K562 (cell line): ENCODE measurements around the gene TBC1D10A. TPM values are rescaled to one million over a fixed set of nuclear protein-coding genes. Genes with fewer than 3 reads are reported as not detected.

Source experiments
- ATAC-seq: fragments of 200-7000 bp; cut with Tn5 transposase; 3 replicates; pipeline ENCODE4 v1.9.1; 2020; ENCODE audit warnings: moderate library complexity
- BruUV-seq: library from RNA; stranded (reverse); fragments of 400-500 nt; replicated peaks from 2 replicates; lab custom pipeline; 2021; lab: Mats Ljungman, UMichigan
- CTCF ChIA-PET: fragments of 300-600 bp; formaldehyde crosslinking; extraction: SDS; loops from one replicate; lab custom pipeline; 2021; ENCODE audit warnings: low intra/inter-chr PET ratio; lab: Yijun Ruan, JAX
- POLR2A ChIA-PET: fragments of 300-600, 350-650 bp; sonication (Branson Sonifier 250); formaldehyde crosslinking; extraction: SDS; loops from one replicate; lab custom pipeline; 2021; ENCODE audit warnings: antibody characterized with exemption, inconsistent platforms; lab: Yijun Ruan, JAX
- DNase-seq, 4 experiments: peaks; one replicate each; pipeline versions ENCODE4 v3.0.0 to v3.0.0-alpha.2; 2011 to 2018; ENCODE audit warnings: low spot score in 3 of 4, mixed read lengths in 3 of 4; ENCODE audit errors: extremely low read depth in 1 of 4
- FAIRE-seq: peaks from 2 replicates; lab custom pipeline; 2011; peaks lifted over from hg19 to GRCh38; lab: Jason Lieb, UNC
- H2AFZ ChIP-seq: 2 replicates; pipeline ENCODE4 v1.6.0; 2011; ENCODE audit warnings: low read depth, low read length, control low read depth, inconsistent platforms
- H3K27ac ChIP-seq: fragments of 200-600 bp; 3 replicates; pipeline ENCODE4 v1.8.0; 2011; ENCODE audit warnings: low read depth, mild to moderate bottlenecking, control low read depth, inconsistent platforms, low read length, moderate library complexity, mixed read lengths; ENCODE audit errors: extremely low read depth
- H3K27me3 ChIP-seq, 2 experiments: fragments of 300-600 bp in 1 of 2; 2 replicates in 1 of 2; 3 replicates in 1 of 2; pipeline versions ENCODE4 v1.6.0 to v1.8.0; 2011; ENCODE audit warnings: inconsistent platforms in 2 of 2, low read length in 2 of 2, mild to moderate bottlenecking in 1 of 2, mixed read lengths in 1 of 2, moderate library complexity in 1 of 2; ENCODE audit not compliant: control insufficient read depth in 2 of 2, insufficient read depth in 2 of 2
- H3K36me3 ChIP-seq: fragments of 300-600 bp; 3 replicates; pipeline ENCODE4 v1.8.0; 2011; ENCODE audit warnings: mild to moderate bottlenecking, low read length, inconsistent platforms; ENCODE audit not compliant: control insufficient read depth, insufficient read depth
- H3K4me1 ChIP-seq, 2 experiments: fragments of 200-600 bp in 1 of 2; replicated peaks in 1 of 2; 2 replicates in 1 of 2; 3 replicates in 1 of 2; pipeline versions ENCODE4 v1.5.1 to v1.8.0; 2011; ENCODE audit warnings: inconsistent platforms in 2 of 2, low read length in 2 of 2, mild to moderate bottlenecking in 1 of 2, mixed read lengths in 1 of 2, moderate library complexity in 1 of 2; ENCODE audit not compliant: control insufficient read depth in 2 of 2, insufficient read depth in 2 of 2
- H3K4me2 ChIP-seq: 2 replicates; pipeline ENCODE4 v1.6.1; 2011; ENCODE audit warnings: low read length, control low read depth, inconsistent platforms, mixed read lengths; ENCODE audit not compliant: insufficient read depth
- H3K4me3 ChIP-seq: fragments of 200-600 bp; sonication (generic), shearing (Covaris generic); 2 replicates; pipeline ENCODE4 v1.5.1; 2016; ENCODE audit warnings: control low read depth, inconsistent platforms
- H3K79me2 ChIP-seq: fragments of 200-600 bp; 3 replicates; pipeline ENCODE4 v1.8.0; 2011; ENCODE audit warnings: low read length, inconsistent platforms; ENCODE audit not compliant: control insufficient read depth, insufficient read depth
- H3K9ac ChIP-seq, 2 experiments: 2 replicates each; pipeline versions ENCODE4 v1.6.0 to v1.6.1; 2011; ENCODE audit warnings: low read depth in 2 of 2, low read length in 2 of 2, control low read depth in 1 of 2, inconsistent platforms in 1 of 2, mild to moderate bottlenecking in 1 of 2, mixed read lengths in 1 of 2; ENCODE audit not compliant: insufficient read depth in 1 of 2
- H3K9me1 ChIP-seq: one replicate; pipeline ENCODE4 v1.6.0; 2011; ENCODE audit warnings: inconsistent platforms, mild to moderate bottlenecking, low read length, moderate library complexity; ENCODE audit not compliant: control insufficient read depth, insufficient read depth
- H3K9me3 ChIP-seq: replicated peaks from 2 replicates; pipeline ENCODE4 v1.5.1; 2011; ENCODE audit warnings: low read depth, low read length, inconsistent platforms; ENCODE audit not compliant: control insufficient read depth, insufficient read depth
- H4K20me1 ChIP-seq: replicated peaks from 2 replicates; pipeline ENCODE4 v1.6.1; 2011; ENCODE audit warnings: low read length, inconsistent platforms, mixed read lengths; ENCODE audit not compliant: control insufficient read depth, insufficient read depth
- CHD2 ChIP-seq: IDR thresholded peaks from 2 replicates; pipeline ENCODE4 v1.6.1; 2011; ENCODE audit warnings: low read depth, low read length
- FIP1L1 ChIP-seq: fragments of 200-400 bp; formaldehyde crosslinking; IDR thresholded peaks from 2 replicates; pipeline ENCODE4 v1.6.1; 2018; ENCODE audit warnings: mild to moderate bottlenecking, low read depth, low read length; ENCODE audit not compliant: poor library complexity, severe bottlenecking
- MEF2D ChIP-seq: conservative IDR thresholded peaks from 2 replicates; pipeline ENCODE4 v1.6.1; 2016; ENCODE audit warnings: low read depth, missing genetic modification characterization, missing compliant biosample characterization
- NFE2L1 ChIP-seq: fragments of 450-650 bp; IDR thresholded peaks from 2 replicates; pipeline ENCODE4 v1.6.1; 2016; ENCODE audit warnings: missing genetic modification characterization, low read depth, mild to moderate bottlenecking, missing compliant biosample characterization, moderate library complexity, borderline replicate concordance
- POLR2AphosphoS2 ChIP-seq: IDR thresholded peaks from 2 replicates; pipeline ENCODE4 v1.6.1; 2012; ENCODE audit warnings: low read length, improper control_type of control experiment
- POLR3G ChIP-seq: IDR thresholded peaks from 2 replicates; pipeline ENCODE4 v1.6.1; 2011; ENCODE audit not compliant: insufficient read length, insufficient replicate concordance; ENCODE audit errors: extremely low read depth
- SUPT5H ChIP-seq: fragments of 450-650 bp; IDR thresholded peaks from 2 replicates; pipeline ENCODE4 v1.6.1; 2016
- TCFL5 ChIP-seq: fragments of 250-450 bp; sonication (Bioruptor Pico); conservative IDR thresholded peaks from 2 replicates; pipeline ENCODE4 v1.6.1; 2021; ENCODE audit warnings: mild to moderate bottlenecking, moderate library complexity, matching md5 sums
- XRCC3 ChIP-seq: fragments of 450-650 bp; IDR thresholded peaks from 2 replicates; pipeline ENCODE4 v1.6.1; 2017; ENCODE audit warnings: mild to moderate bottlenecking, moderate library complexity
- WGBS: fragments of 100-300 bp; shearing (Covaris generic); methylation state at CpG from one replicate; pipeline ENCODE4 v1.1.6; 2016; ENCODE audit warnings: low coverage, mixed read lengths; ENCODE audit not compliant: insufficient coverage; ENCODE audit errors: missing lambda C conversion rate; 5-methylcytosine and 5-hydroxymethylcytosine counted together
- in situ Hi-C: fragments of 300-500 bp; cut with MboI; formaldehyde crosslinking; loops from 4 replicates; pipeline ENCODE4 v1.15.0; 2018; ENCODE audit warnings: inconsistent platforms, mixed read lengths
- intact Hi-C: fragments of 100-400 bp; cut with micrococcal nuclease; formaldehyde crosslinking; loops from 2 replicates; pipeline ENCODE4 v1.14.2; 2022
- polyA plus RNA-seq, 8 experiments: library from polyadenylated mRNA; depleted of rRNA in 4 of 8; stranded (reverse) in 5 of 8; unstranded in 3 of 8; fragments of >200 nt; fragmentation: Nextera tagmentation in 2 of 8; fragmentation: Illumina TruSeq in 1 of 8; extraction: Ambion mirVana in 2 of 8; extraction: Trizol in 1 of 8; gene quantifications; 2 replicates each; pipeline versions ENCODE4 v1.2.1 to v1.2.3, GENCODE V29; 2011 to 2014; ENCODE audit warnings: inconsistent platforms in 1 of 8, missing spikeins in 1 of 8
- total RNA-seq, 7 experiments: library from RNA; depleted of rRNA in 6 of 7; stranded (reverse); fragments of >200 nt in 6 of 7; fragmentation: Illumina TruSeq in 2 of 7; extraction: Trizol in 2 of 7; gene quantifications; 2 replicates each; pipeline versions ENCODE4 v1.2.1 to v1.2.3, GENCODE V29; 2011 to 2021; ENCODE audit warnings: low replicate concordance in 1 of 7
- TF ChIP-seq, protein P1 (sequence below): fragments of 250-450 bp; sonication (Bioruptor Pico); IDR thresholded peaks from 2 replicates; pipeline ENCODE4 v1.8.0; 2022; ENCODE audit warnings: inconsistent platforms
- TF ChIP-seq, protein P2 (sequence below): IDR thresholded peaks from 3 replicates; pipeline ENCODE4 v1.6.1; 2011; ENCODE audit warnings: borderline replicate concordance, mild to moderate bottlenecking, moderate library complexity; ENCODE audit not compliant: insufficient read length; ENCODE audit errors: extremely low read depth

The TBC1D10A gene
- total and polyA plus RNA-seq, 9 of the 15 experiments (the other 6 are each of a cell fraction or from before 2014, with no cell fraction given) = 0.13 to 10.4 (median 4.6) TPM

DNA sequence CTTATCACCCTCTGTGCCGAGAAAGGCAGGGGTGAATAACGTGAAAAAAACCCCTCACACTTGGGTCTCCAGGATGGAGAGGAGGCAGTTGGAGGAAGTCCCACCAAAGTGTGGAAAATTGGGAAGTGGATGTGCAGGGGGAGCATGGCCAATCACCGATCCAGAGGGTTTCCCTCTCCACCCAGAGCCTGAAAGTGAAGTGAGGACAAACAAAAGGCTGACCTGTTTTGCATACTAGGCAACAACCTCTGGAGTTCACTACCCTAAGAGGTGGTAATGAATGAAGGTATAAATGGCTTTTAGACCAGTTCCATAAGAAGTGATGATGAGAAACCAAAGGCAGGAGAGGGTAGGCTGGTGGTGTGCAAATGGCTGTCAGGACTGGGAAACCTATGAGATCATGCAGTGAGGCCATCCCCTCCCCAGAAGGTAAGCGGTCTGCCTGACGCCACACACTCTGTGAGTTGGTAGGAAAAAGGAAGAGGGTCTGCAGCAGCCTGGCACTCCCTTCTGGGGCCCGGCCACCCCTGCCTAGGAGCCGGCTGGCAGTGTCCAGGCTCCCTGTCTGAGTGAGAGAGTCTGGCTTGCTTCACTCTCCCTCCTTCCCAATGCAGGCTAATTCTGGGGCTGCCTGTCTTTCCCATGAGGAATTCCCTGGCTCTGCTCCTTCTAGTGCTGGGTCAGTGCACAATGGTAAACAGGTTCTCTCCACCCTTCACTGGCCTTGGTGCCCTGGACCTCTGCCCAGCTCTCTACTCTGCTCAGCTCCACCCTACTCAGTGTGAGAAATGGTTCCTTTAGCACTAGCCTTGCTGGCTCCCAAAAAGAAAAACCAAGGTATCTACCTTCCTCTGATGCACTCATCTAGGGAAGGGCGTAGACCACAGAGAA lies 15.6 kb downstream of the TBC1D10A start:
- no peak for ATAC-seq
- CTCF ChIA-PET = no interaction called here
- H2AFZ ChIP-seq = no peak overlapping the region
- no peaks in the 10 kb centered on the region for H3K27me3 ChIP-seq
- POLR2A ChIA-PET = interaction anchor here (0.6 to 1.6 kb wide), 3 partner anchors 15 to 17 kb away, joined by 3 to 4 read pairs (median 4); no protein-coding TSS in a partner anchor
- intact Hi-C loops = no loop called here
- FAIRE-seq = no peak
- 66% methylated on average over 6 of the region's 8 CpGs for WGBS
- H3K4me1 ChIP-seq = peaks cover 10 to 41% of the 10 kb centered on the region in 2 experiments
- in situ Hi-C loops = no loop called here
- no peak overlapping the region for H3K27ac ChIP-seq
- H3K9ac ChIP-seq = no peak overlapping the region; a peak in 1 of 4 replicates
- peaks cover 4% of the 10 kb centered on the region; the same call in 1 of the 2 replicates for H4K20me1 ChIP-seq
- no peak overlapping the region for H3K4me3 ChIP-seq
- peaks cover 1% of the 10 kb centered on the region for H3K79me2 ChIP-seq
- H3K9me3 ChIP-seq = no peaks in the 10 kb centered on the region
- no peak overlapping the region for H3K4me2 ChIP-seq
- no peaks in the 10 kb centered on the region for H3K36me3 ChIP-seq
- no peak for DNase-seq
- no peaks in the 10 kb centered on the region for H3K9me1 ChIP-seq
- BruUV-seq = no TSS peak
- TF ChIP-seq MEF2D (tag) (no peak), FIP1L1 (no peak), CHD2 (no peak), TCFL5 (no peak), POLR2AphosphoS2 (no peak), XRCC3 (no peak), POLR3G (no peak), NFE2L1 (tag) (no peak), SUPT5H (no peak)
- TF ChIP-seq, protein P1, sequence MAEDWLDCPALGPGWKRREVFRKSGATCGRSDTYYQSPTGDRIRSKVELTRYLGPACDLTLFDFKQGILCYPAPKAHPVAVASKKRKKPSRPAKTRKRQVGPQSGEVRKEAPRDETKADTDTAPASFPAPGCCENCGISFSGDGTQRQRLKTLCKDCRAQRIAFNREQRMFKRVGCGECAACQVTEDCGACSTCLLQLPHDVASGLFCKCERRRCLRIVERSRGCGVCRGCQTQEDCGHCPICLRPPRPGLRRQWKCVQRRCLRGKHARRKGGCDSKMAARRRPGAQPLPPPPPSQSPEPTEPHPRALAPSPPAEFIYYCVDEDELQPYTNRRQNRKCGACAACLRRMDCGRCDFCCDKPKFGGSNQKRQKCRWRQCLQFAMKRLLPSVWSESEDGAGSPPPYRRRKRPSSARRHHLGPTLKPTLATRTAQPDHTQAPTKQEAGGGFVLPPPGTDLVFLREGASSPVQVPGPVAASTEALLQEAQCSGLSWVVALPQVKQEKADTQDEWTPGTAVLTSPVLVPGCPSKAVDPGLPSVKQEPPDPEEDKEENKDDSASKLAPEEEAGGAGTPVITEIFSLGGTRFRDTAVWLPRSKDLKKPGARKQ = no peak
- TF ChIP-seq, protein P2, sequence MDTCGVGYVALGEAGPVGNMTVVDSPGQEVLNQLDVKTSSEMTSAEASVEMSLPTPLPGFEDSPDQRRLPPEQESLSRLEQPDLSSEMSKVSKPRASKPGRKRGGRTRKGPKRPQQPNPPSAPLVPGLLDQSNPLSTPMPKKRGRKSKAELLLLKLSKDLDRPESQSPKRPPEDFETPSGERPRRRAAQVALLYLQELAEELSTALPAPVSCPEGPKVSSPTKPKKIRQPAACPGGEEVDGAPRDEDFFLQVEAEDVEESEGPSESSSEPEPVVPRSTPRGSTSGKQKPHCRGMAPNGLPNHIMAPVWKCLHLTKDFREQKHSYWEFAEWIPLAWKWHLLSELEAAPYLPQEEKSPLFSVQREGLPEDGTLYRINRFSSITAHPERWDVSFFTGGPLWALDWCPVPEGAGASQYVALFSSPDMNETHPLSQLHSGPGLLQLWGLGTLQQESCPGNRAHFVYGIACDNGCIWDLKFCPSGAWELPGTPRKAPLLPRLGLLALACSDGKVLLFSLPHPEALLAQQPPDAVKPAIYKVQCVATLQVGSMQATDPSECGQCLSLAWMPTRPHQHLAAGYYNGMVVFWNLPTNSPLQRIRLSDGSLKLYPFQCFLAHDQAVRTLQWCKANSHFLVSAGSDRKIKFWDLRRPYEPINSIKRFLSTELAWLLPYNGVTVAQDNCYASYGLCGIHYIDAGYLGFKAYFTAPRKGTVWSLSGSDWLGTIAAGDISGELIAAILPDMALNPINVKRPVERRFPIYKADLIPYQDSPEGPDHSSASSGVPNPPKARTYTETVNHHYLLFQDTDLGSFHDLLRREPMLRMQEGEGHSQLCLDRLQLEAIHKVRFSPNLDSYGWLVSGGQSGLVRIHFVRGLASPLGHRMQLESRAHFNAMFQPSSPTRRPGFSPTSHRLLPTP = no peak
